Measurements from ENCODE around the gene PARP6. TPM values are rescaled to one million over a fixed set of nuclear protein-coding genes. Genes with fewer than 3 reads are reported as not detected.

Gene PARP6
- total and polyA plus RNA-seq, 9 of the 15 experiments (the other 6 are each of a cell fraction or from before 2014, with no cell fraction given) = 14.8 to 83.2 (median 28.3) TPM

GRCh38 chr15:72319360-72319984 is 47.1 kb upstream of the PARP6 start (continued):
- no peak for TF ChIP-seq ZFP1 (CRISPR knock-in tag; IDR thresholded peaks at IDR 0.05)
- TF ChIP-seq RHOXF2B (CRISPR knock-in tag; conservative IDR thresholded peaks at IDR 0.05) = no peak
- TF ChIP-seq SMAD3 (CRISPR knock-in tag; conservative IDR thresholded peaks at IDR 0.05) = no peak
- peak; percentile 87 for TF ChIP-seq MXI1 (IDR thresholded peaks at IDR 0.05; ENCODE audit: low read depth, low read length)
- no peak for TF ChIP-seq ZNF699 (CRISPR knock-in tag; IDR thresholded peaks at IDR 0.05; ENCODE audit: insufficient replicate concordance)
- TF ChIP-seq MYNN (IDR thresholded peaks at IDR 0.05) = no peak
- TF ChIP-seq MYNN (CRISPR knock-in tag; IDR thresholded peaks at IDR 0.05) = no peak
- TF ChIP-seq SRF (CRISPR knock-in tag; IDR thresholded peaks at IDR 0.05) = peak in 1 of 2 experiments; percentile 73; a peak in 1 of 4 replicates
- TF ChIP-seq ILF3 (IDR thresholded peaks at IDR 0.05; ENCODE audit: borderline replicate concordance) = no peak
- TF ChIP-seq NUFIP1 (IDR thresholded peaks at IDR 0.05; ENCODE audit: partially characterized antibody) = no peak
- TF ChIP-seq ZC3H4 (CRISPR knock-in tag; IDR thresholded peaks at IDR 0.05; ENCODE audit: borderline replicate concordance) = no peak
- TF ChIP-seq ZNF280A (IDR thresholded peaks at IDR 0.05; ENCODE audit: low read depth, partially characterized antibody) = no peak
- peak; percentile 14 for TF ChIP-seq CCNT2 (IDR thresholded peaks at IDR 0.05; ENCODE audit: borderline replicate concordance, extremely low read depth, insufficient read length, low read depth, low read length)
- no peak for TF ChIP-seq ZNF740 (CRISPR knock-in tag; IDR thresholded peaks at IDR 0.05)
- no peak for TF ChIP-seq ZNF740 (tag; IDR thresholded peaks at IDR 0.05)
- TF ChIP-seq MLLT1 (IDR thresholded peaks at IDR 0.05) = no peak
- no peak for TF ChIP-seq FOS (IDR thresholded peaks at IDR 0.05; ENCODE audit: extremely low read depth, insufficient read length)
- no peak for TF ChIP-seq ZNF121 (CRISPR knock-in tag; conservative IDR thresholded peaks at IDR 0.05)
- TF ChIP-seq AFF4 (CRISPR knock-in tag; IDR thresholded peaks at IDR 0.05) = peak; percentile 63; the same call in 1 of the 2 replicates
- TF ChIP-seq TEAD1 (CRISPR knock-in tag; IDR thresholded peaks at IDR 0.05) = peak in 1 of 2 experiments; percentile 92; a peak in 2 of 4 replicates
- no peak for TF ChIP-seq KLF13 (tag; IDR thresholded peaks at IDR 0.05; ENCODE audit: borderline replicate concordance, low read depth)
